SHP77 treated with DMSO at 0.1 percent for 48 hours (cell line): Measurements from ENCODE around the gene DRC1.

ENCODE experiments used
- DNase-seq: peaks from one replicate; lab custom pipeline; 2025; lab: John Stamatoyannopoulos, UW

The DRC1 gene

GRCh38 chr2:26493566-26493965 lies 91.8 kb downstream of the DRC1 start:
- no peak for DNase-seq

- no peak for DNase-seq
Measured at GRCh38 chr2:26494199-26494598, 92.5 kb downstream of the DRC1 start.

GRCh38 chr2:26494891-26495290 lies 93.2 kb downstream of the DRC1 start:
- no peak for DNase-seq

GRCh38 chr2:26495705-26496297 lies 94.1 kb downstream of the DRC1 start:
- DNase-seq, result no peak

GRCh38 chr2:26500406-26500805 lies 98.7 kb downstream of the DRC1 start:
- DNase-seq, result no peak

- DNase-seq, result peak; percentile 78
Measured at GRCh38 chr2:26503231-26503880, 101.6 kb downstream of the DRC1 start.

GRCh38 chr2:26504002-26504401 lies 102.3 kb downstream of the DRC1 start:
- no peak for DNase-seq

GRCh38 chr2:26506279-26506678 lies 104.6 kb downstream of the DRC1 start:
- no peak for DNase-seq
